ENCODE data around the gene NAA60.
A peak's percentile ranks its signal among the peaks of the same experiment; 100 is the strongest.

NAA60 gene

GRCh38 chr16:3511286-3512180 is 68.1 kb downstream of the NAA60 start:
- DNase-seq: no peak

- DNase-seq: no peak
Measured at GRCh38 chr16:3513892-3514583, 70.6 kb downstream of the NAA60 start.

DNA sequence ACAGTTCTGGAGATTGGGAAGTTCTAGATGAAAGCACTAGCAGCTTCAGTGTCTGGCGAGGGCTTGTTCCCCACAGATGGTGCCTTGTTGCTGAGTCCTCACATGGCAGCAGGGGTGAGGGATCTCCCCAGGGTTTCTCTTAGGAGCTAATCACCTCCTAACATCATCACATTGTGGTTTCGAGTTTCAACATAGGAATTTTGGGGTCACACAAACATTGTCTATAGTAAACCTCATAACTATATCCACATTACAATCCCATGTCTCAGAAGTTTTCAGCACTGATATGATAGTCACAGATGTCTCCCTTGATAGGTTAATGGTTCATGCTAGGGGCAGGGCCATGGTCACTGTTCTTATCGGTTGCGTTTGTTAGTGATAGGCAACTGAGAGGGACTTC is 71.1 kb downstream of the NAA60 start:
- no peak for DNase-seq

DNA sequence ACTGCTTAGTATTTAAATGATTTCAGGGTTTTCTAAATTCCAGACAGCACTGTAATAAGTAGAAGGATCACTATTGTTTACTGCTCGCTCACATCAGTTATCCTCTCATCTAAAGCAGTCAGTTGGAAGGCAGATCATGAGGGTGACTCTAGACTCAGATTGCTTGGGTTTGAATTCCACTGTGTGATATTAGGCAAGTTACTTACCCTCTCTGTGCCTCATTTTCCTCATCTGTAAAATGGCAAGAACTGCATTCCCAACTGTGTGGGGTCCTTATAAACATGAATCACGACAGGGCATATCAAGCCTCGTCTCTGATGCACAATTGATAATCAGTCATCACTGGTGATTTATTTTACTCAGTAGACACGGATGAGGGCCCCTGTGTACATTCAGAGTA is 72.4 kb downstream of the NAA60 start:
- no peak for DNase-seq

DNA sequence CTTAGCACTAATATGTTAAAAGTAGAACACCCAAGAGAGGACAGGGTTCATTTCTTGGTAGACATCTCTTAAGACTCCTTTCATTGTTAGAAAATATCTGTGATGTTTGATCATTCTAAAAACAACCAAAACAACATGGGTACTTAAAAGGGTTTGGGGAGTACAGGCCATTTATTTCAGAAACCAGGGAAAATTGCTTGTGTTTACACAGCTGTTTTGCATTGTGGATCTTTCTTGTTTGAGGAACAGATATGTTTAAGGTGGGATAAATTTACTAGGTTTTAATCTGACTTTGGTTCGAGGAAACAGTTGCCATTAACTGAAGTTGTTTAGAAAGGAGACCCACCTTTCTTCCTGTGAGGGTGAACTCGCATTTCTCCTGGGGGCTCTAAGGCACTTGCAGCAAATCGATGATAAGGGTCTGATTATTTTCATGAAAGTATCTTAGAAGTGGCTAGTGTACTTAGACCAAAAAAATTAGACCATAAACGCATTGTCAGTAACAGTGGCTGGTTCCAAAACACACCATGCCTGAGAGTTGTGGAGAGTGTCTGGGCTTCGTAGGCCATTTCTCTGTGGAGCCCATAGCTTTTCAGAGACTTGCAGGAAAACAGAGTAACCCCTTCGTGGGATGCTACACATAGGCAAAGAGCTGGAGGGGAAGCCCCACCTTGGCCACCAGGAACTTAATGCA is 75.0 kb downstream of the NAA60 start:
- no peak for DNase-seq

GRCh38 chr16:3518986-3519348 is 75.5 kb downstream of the NAA60 start:
- DNase-seq: no peak

GRCh38 chr16:3519581-3519980 is 76.1 kb downstream of the NAA60 start:
- DNase-seq: no peak

GRCh38 chr16:3520413-3520812 is 76.9 kb downstream of the NAA60 start:
- DNase-seq: no peak

DNA sequence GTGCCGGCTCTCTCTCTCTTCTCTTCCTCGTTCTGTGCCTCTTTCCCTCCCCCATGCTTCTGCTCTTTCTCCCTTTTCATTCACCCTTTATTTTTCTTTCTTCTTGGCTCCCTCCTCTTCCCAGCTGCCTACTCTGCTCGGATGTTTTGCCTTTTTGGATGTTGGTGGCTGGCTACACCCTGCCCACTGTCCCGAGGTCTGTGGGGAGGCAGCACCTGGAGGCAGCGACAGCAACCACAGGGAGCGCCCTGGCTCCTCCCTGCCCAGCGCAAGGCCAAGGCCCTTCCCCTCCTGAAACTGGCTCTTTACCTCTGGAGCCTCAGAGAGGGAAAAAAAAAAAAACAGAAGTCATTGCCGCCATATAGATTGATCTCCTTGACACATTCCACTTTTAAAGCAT is 77.4 kb downstream of the NAA60 start:
- DNase-seq: no peak

DNA sequence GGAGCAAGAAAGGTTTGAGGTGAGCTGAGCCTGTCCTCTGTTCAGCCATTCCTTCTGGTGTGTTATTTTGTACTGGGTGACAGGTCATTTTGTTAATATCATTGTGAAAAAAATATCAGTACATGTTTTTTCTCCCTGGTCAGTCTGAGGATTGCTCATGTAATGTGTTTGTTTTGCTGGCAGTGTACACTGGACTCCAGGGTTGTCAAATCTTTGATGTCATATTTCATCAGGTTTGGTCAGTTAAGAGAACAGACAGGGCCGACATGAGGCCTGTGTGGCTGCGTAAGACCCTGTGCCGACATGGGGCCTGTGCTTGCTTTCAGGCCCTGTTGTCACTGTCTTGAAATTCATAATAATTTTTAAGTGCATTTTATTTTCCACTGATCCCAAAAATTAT is 79.8 kb downstream of the NAA60 start:
- no peak for DNase-seq

- DNase-seq: no peak
Measured at GRCh38 chr16:3525951-3526350, 82.5 kb downstream of the NAA60 start.

- DNase-seq: peak; percentile 64 to 81 (median 70)
Measured at GRCh38 chr16:3527216-3527829, 83.8 kb downstream of the NAA60 start.

- DNase-seq: no peak
Measured at GRCh38 chr16:3528406-3528805, 84.9 kb downstream of the NAA60 start.

- DNase-seq: no peak
Measured at GRCh38 chr16:3529175-3529574, 85.7 kb downstream of the NAA60 start.

GRCh38 chr16:3530371-3530914 is 87.0 kb downstream of the NAA60 start:
- DNase-seq: no peak

- no peak for DNase-seq
Measured at GRCh38 chr16:3532741-3533140, 89.3 kb downstream of the NAA60 start.

DNA sequence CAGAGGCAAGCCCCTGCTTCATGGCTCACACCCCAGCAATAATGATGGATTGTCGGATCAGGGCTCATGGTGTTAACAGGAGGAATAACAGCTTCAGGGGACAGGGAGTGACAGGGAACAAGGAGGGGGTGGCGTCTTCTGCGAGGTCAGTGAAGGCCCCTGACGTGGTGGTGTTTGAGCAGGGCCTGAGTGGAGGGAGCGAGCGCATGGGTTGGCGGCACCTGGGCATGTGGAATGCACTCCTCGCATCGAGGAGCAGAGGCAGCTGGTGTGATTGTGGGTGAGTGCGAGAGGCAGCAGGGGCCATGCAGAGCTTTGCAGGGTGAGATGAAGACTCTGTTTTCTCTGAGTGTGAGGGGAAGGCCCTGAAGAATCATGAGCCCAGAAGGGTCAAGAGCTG is 90.6 kb downstream of the NAA60 start:
- DNase-seq: no peak

DNA sequence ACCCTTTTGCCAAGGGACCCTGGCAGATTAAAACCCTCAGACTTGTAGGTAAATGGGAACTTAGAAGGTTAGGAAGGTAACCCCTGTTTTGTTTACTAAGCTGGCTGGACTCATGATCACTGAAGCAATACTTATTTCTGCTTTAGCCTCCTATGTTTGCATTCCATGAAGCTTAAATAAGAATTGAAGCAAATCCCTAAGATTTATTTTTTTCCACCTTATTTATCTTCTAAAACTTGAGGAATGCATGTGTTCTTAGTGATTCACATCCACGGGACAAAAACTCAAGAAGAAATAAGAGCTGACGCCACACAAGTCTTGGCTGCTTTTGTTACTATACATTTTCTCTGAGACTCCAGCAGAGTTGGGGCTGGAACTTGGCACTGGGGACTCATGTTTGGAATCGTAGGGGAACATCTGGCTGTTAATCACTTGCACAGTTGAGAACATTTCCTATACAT is 92.8 kb downstream of the NAA60 start:
- DNase-seq: no peak

Data from suppressor macrophage (primary cell).